HG03432 (cell line): Measurements from ENCODE around the gene STEEP1.
"Not testable (repeated sequence)": the region's sequence is repeated elsewhere in the genome, so short reads cannot be mapped to it uniquely, and the experiment has no call there.

Experiments used
- ATAC-seq: cut with Tn5 transposase; IDR thresholded peaks from one replicate; pipeline ENCODE4 v1.9.1; 2021; ENCODE audit warnings: mild to moderate bottlenecking, moderate library complexity; ENCODE audit not compliant: unreplicated experiment

The STEEP1 gene

DNA sequence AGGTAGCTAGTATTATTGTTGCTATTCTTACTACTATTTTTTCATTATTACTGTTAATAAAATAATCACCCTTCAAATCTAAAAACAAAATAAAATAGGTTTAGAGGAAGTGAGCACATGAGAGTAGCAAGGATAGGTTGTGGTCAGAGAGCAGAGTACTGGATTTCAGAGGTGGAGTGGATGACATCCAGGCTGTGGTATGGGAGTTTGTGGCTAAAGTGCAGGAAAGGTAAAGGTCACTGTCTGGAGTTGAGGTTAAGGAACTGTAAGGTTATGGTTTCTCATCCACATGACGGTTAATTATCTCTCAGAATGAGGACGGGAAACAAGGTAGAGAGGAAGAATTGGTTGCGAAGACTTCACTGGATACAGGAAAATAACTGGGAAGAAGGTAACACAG lies 27.7 kb downstream of the STEEP1 start:
- no peak for ATAC-seq

DNA sequence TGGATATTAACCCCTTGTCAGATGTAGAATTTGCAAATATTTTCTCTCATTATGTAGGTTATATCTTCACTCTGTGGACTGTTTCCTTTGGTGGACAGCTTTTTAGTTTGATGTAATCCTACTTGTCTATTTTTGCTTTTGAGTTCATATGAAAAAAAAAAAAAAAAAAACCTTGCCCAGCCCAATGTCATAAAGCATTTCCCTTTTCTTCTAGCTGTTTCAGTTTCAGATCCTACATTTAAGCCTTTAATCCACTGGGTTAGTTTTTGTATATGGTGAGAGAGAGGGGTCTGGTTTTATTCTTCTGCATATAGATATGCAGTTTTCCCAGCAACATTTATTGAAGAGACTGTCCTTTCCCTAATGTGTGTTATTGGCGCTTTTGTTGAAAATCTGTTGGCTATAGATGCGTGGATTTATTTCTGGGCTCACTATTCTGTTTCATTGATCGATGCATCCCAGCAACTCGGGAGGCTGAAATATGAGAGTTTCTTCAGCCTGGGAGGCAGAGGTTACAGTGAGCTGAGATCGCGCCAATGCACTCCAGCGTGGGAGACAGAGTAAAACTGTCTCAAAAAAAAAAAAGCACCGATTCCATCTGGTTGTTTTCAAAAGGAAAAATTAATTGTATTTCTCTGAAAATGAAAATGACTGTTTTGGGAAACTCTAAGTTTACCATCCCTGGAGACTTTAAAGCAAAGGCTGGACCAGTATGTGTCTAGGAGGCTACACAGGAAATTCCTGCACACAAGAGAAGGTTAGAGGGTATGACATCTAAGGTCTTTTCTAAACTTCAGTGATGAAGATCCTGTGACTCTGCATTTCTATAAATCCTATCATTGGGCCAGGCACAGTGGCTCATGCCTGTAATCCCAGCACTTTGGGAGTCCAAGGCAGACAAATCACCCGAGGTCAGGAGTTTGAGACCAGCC lies 35.6 kb downstream of the STEEP1 start:
- ATAC-seq, result no peak

GRCh38 chrX:119523664-119524184 lies 41.5 kb downstream of the STEEP1 start:
- no peak for ATAC-seq

DNA sequence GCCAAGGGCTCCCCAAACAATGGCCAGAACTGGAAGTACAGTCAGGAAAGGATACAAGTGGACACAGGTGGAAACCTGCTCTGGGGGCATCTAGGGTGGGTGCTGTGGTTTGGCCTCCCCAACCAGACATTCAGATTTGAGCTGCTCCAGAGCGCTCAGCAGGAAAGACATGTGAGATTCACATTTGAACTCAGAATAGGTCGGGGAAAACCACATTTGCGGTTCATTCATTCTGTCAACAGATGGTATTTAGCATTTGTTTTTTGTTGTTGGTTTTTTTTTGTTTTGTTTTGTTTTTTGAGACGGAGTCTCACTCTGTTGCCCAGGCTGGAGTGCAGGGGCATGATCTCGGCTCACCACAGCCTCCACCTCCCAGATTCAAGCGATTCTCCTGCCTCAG lies 44.0 kb downstream of the STEEP1 start:
- no peak for ATAC-seq

GRCh38 chrX:119518371-119518770 lies 46.8 kb downstream of the STEEP1 start:
- ATAC-seq, result no peak

GRCh38 chrX:119516157-119516702 lies 49.0 kb downstream of the STEEP1 start:
- peak; percentile 79 for ATAC-seq

DNA sequence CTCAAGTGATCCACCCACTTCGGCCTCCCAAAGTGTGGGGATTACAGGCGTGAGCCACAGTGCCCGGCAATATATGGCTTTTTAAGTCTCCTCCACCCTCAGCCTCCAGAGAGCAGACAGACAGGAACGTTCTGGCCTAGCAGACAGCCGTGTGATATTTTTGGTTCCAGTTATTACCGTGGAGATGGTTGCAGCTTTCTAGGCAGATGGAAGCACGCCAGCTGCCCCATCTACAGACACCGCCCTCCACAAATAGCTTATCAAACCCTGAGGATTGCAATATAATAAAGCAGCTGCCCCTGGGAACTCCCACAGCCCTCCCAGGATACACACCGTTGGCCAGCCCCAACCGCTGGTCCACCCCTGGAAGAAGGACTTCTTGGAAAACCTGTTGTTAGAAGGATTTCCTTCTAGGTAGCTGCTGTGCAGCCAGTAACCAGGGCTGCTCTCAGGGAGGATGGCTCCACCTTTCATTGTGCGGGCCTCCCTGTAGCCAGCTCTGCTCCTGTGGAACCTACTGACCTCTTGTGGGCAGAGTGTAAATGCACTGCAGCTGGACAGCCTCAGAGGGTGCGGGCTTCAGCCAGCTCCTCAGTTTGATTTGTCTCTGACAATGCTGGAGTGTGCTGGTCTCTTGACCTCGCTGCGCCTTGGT lies 52.9 kb downstream of the STEEP1 start:
- peak; percentile 56 for ATAC-seq

DNA sequence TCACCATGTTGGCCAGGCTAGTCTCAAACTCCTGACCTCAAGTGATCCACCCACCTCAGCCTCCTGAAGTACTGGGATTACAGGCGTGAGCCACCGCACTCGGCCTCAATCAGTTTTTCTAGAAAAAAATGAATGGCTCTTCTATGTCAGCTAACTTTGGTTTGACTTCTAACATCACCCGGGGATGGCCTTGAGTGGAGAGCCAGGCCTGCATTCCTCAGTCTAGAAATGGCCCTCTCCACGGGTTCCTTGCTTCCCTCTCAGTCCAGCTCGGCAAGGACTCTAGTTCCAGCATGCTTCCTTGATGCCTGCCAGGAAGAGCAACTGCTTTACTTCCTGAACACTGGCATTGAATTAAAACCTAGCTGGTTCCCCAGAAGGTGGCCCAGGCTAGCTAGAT lies 58.0 kb downstream of the STEEP1 start:
- no peak for ATAC-seq

DNA sequence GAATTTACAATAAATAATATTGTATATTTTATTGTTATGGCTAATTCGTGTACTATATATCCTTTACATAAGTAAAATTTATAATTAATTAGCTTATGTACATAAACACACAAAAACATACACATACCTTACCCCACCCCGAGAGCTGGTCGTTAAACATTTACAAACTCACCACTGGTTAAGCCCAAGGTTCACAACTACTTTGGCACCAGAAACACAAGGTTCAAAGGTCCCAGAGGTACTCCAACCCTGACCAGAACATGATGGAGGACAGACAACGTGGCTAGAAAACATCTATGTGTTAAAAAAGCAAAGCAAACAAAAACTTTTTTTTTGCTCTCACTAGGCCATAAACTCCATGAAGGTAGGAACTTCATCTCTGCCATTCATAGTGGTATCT lies 59.3 kb downstream of the STEEP1 start:
- ATAC-seq, result no peak

DNA sequence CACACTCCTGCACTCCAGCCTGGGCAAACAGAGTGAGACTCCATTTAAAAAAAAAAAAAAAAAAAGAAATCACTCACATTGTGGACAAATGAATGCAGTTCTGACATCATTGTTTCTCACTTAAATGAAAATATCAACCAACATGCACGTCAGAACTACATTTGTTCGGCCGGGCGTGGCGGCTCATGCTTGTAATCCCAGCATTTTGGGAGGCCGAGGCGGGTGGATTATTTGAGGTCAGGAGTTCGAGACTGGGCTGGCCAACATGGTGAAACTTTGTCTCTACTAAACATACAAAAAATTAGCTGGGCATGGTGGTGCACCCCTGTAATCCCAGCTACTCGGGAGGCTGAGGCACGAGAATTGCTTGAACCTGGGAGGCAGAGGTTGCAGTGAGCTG lies 60.1 kb downstream of the STEEP1 start:
- ATAC-seq, result not testable (repeated sequence)

DNA sequence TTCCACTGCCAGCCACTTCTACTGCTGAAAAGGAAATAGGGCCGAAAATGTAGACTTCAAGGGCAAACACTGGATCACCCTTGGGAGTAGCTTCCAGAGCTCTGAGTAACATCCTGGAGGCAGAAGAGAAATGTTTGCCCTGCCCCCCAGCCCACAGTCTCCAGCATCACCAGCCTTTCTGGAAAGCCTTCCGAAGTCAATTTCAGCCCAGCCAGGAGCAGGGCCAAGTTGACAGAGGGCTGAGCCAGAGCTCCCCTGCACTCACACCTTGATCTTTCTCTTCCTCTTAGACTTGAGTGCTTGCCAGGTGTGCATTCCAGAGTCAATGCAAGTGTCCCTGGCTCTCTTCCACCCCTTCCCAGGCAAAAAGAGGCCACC lies 61.7 kb downstream of the STEEP1 start:
- ATAC-seq, result no peak

GRCh38 chrX:119502727-119503483 lies 62.3 kb downstream of the STEEP1 start:
- no peak for ATAC-seq

DNA sequence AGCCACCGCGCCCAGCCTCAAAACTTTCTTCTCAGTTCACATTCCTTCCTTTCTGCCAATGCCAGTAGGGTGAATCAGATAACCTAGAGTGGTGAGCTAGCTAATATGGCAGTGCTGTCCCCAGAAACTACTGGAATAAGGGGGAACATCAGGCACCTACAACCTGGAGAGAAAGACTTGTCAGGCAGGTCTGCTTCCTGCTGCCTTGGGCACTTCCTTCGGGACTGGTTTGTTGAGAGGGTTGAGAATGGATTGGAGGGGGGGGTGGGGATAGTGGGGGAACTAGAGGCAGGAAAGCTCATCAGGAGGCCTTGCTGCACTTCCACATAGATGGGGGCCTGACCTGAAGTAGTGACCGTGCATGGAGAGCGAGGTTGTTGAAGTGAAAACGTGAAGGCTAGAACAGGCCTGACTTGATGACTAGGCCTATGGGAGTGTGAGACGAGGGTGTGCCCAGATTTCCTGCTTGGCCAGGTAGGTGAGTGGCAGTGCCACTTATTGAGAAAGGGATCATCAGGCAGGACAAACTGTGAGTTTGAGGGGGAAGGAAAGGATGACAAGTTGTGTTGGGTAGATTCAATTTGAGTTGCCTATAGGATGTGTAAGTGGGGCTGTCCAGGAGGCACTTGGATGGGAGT lies 63.6 kb downstream of the STEEP1 start:
- no peak for ATAC-seq

DNA sequence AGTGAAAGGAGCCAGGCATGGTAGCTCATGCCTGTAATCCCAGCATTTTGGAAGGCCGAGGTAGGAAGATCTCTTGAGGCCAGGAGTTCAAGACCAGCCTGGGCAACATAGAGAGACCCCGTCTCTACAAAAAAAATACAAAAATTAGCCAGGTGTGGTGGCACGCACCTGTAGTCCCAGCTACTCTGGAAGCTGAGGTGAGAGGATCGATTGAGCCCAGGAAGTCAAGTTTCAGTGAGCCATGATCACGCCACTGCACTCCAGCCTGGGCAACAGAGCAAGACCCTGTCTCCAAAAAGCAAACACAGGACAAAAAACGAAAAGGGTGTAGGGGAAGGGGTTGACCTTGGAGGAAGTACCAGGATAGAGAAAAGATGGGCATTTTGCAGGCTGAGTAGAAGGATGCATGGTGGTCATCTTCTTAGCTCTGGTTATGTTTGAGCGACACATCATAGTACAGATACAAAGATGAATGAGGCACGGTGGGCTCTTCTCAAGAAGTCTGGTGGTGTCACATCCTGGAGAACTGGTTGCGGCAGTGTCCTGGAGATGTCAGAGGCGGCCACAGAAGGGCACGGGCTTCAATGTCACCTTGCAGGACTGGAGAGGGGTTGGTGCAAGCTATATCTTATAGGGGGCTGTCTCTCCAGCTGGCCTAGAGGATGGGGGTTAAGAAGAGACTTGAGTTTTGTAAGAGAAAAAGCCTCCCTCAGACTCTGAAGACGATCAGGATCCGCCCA lies 65.0 kb downstream of the STEEP1 start:
- no peak for ATAC-seq

- no peak for ATAC-seq
Observed at GRCh38 chrX:119497185-119497584, 68.0 kb downstream of the STEEP1 start.

DNA sequence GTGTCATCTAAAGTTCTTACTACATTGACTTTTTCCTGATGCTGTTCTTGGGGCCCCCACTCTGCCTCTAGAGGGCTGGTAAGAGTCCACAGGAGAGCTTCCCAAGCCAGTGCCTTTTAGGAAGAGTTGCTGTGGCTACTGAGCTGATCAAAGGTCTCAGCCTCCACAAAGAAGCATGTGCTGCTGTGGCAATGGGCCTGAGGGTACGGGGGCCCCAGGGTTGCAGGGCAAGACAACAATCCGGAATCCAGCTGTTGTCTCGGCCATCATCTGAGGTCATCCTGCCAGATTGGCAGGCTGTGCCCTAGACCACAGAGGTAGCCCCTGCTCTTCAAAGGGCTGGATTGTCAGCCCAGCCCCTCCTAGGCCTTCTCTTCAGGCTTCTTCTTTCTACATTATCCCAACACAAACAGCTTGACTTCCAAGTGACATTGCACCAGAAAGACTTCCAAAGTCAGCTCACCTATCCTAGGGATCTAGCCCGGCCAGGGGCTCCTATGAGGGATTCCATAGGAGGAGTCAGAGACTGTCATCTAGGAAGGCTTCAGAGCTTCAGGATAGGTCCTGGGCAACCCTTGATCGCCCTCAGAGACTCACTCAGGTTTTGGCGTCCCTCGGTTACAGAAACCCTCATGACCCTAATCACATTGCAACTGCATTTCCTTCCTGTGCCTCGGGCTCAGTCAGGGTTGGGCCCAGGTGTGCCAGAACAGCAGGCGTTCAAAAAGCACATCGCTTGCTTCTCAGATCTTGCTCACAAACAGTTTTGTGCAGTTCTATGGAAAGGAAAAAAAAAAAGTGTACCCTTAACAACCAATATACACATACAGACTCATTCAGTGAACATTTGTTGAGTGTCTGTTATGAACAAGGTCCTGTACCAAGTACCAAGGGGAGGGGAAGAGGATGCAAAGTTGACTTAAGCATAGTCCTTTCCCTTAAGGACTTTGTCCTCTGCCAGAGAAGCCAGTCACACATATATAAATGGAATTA lies 69.2 kb downstream of the STEEP1 start:
- ATAC-seq, result no peak

DNA sequence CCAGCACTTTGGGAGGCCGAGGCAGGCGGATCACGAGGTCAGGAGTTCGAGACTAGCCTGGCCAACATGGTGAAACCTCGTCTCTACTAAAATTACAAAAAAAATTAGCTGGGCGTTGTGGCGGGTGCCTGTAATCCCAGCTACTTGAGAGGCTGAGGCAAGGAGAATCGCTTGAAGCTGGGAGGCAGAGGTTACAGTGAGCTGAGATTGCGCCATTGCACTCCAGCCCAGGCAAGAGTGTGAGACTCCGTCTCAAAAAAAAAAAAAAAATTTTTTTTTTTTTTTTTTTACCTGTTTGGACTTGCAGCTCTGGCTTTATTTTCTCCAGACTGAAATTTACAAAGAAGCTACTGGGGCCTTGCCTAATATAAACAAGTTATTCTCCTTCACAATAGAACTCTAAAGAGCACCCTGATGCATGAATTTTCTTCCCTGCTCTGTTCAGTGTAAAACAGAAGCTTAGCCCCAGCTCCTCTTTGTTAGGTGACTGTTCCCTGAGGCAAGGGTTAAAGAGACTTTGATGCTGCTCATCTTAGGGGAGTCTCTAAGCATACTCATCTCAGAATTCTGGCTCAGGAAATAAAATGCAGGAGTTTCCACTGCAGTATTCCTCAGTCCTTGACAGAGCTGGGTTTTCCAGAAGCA lies 71.2 kb downstream of the STEEP1 start:
- not testable (repeated sequence) for ATAC-seq

DNA sequence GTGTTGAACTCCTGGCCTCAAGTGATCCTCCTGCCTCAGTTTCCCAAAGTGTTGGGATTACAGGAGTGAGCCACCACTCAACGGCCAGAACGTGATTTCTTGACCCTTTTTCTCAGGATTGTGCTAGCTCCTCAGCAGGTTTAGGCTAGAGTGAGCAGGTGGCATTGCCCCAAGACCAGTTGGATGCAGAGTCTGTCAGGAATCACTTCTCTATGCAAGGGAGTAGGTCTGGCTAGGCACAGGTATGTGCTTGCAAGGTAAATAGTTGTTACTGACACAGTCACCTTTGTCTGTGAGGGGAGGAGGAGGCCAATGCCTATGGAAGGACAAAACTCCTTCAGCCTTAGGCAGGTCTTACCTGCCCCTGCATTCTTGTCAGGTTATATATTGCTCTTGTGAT lies 72.7 kb downstream of the STEEP1 start:
- ATAC-seq, result no peak
